GM18951 (cell line): ENCODE data around the gene CNBD2.
"Not testable (repeated sequence)": the region's sequence is repeated elsewhere in the genome, so short reads cannot be mapped to it uniquely, and the experiment has no call there.

Experiments
- POLR2A ChIP-seq: IDR thresholded peaks from 4 replicates; pipeline ENCODE4 v1.6.1; 2011; ENCODE audit warnings: mild to moderate bottlenecking; ENCODE audit not compliant: insufficient read length, insufficient read depth; ENCODE audit errors: extremely low read depth
- in situ Hi-C: fragments of 300-500 bp; cut with MboI; formaldehyde crosslinking; loops from one replicate; pipeline ENCODE4 v1.12.0; 2022; ENCODE audit warnings: low sequenced_read_pairs, mixed read lengths, inconsistent platforms; ENCODE audit not compliant: unreplicated experiment

Gene CNBD2

GRCh38 chr20:35985806-35986205 is 17.4 kb downstream of the CNBD2 start:
- in situ Hi-C loops = no loop called here
- no peak for TF ChIP-seq POLR2A

GRCh38 chr20:35988910-35989463 is 20.6 kb downstream of the CNBD2 start:
- in situ Hi-C loops = no loop called here
- no peak for TF ChIP-seq POLR2A

DNA sequence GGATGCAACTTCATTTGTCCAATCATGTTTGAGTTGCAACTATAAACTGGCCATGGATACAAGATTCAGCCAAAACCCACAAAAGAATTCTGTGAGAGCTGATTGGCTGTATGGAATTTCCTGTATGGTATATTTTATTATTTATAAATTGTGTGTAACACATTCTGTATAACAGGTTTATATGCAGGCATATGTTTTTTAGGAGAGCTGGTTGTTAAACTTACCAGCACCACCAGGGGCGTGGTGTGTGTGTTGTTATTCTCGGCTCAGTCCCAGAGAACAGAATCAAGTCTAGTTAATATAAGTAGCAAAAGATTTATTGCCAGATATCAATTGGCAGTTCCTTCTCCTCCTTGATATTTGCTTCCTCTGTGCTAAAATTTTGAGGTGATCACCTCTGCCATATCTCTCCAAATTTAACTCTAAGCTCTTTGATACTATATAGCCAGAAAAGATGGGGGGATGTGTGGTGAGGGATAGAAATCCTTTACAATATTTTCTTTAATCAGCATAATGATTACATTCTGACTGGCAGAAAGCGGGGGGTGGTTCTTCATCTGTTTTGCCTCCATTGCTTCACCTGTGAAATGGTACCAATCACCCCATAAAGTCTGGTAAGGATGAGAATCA is 22.9 kb downstream of the CNBD2 start:
- TF ChIP-seq POLR2A = no peak
- in situ Hi-C loops = no loop called here

DNA sequence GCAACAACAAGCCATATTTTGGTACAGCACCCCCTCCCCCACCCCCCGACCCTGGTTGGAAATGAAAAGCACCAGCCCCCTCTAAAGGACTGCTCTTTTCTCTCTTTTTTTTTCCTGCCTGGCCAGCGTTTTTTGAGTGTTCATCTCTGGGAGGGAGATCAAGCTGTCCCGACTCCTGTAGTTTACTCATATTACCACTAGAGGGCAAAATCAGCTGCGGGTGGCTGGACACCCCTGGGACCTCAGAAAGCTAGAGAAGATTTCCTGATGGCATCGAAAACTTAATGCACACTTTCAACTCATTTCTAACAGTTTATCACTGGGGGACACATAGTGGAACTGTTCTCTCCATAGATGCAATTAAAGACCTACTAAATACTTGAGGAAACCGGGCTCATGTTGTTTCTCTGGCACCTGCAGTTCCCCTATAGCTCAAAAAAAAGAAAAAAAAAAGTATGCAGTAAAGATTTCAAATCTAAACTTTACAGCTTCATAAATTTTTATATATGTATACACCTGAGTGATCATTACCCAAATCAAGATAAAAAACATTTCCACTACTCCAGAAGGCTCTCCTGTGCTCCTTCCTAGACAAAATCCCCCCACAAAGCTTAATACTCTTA is 24.4 kb downstream of the CNBD2 start:
- TF ChIP-seq POLR2A = no peak
- in situ Hi-C loops = no loop called here

- TF ChIP-seq POLR2A = no peak
- in situ Hi-C loops = loop anchor here (5.0 kb wide), 1 partner anchor 142 kb away; no protein-coding TSS in a partner anchor
Measured at GRCh38 chr20:35994994-35995453, 26.6 kb downstream of the CNBD2 start.

DNA sequence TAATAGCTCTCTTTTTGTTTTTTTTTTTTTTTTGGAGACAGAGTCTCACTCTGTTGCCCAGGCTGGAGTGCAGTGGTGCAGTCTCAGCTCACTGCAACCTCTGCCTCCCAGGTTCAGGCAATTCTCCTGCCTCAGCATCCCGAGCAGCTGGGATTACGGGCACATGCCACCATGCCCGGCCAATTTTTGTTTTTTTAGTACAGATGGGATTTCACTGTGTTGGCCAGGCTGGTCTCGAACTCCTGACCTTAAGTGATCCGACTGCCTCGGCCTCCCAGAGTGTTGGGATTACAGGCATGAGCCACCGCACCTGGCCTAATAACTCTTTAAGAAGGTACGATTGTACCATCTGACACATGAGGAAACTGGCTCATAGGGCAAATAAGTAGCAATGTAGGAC is 28.1 kb downstream of the CNBD2 start:
- in situ Hi-C loops = loop anchor here (5.0 kb wide), 1 partner anchor 141 kb away; no protein-coding TSS in a partner anchor

- in situ Hi-C loops = not testable (repeated sequence)
Measured at GRCh38 chr20:36001331-36001730, 32.9 kb downstream of the CNBD2 start.

- no peak for TF ChIP-seq POLR2A
- in situ Hi-C loops = no loop called here
Measured at GRCh38 chr20:36002855-36003254, 34.5 kb downstream of the CNBD2 start.

- in situ Hi-C loops = no loop called here
- no peak for TF ChIP-seq POLR2A
Measured at GRCh38 chr20:36004045-36004444, 35.7 kb downstream of the CNBD2 start.

DNA sequence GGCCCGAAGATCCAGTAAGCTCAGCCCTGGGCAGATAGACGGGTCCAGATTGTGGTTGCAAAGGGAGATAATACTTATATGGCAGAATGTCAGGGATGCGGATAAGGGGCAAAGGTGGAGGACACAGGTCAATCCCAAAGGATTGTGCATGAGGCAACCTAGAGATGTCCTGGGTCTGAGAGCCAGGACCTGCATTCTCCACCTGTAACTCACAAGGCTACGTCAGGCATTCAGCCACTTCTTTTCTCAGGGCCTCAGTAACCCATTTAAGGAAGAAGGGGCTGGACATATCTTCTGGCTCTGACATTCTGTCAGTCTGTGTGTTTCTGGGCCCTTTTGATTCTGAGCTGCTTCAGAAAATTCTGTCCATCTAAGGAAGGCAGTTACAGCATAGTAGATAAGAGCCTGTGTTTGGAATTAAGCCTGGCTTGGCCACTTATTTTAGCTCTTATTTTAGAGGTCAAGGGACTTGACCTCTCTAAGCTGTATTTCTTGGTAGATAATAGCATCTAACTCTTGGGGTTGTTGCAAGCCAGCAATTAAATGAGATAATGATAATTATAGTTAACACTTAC is 40.2 kb downstream of the CNBD2 start:
- no peak for TF ChIP-seq POLR2A
- in situ Hi-C loops = no loop called here

DNA sequence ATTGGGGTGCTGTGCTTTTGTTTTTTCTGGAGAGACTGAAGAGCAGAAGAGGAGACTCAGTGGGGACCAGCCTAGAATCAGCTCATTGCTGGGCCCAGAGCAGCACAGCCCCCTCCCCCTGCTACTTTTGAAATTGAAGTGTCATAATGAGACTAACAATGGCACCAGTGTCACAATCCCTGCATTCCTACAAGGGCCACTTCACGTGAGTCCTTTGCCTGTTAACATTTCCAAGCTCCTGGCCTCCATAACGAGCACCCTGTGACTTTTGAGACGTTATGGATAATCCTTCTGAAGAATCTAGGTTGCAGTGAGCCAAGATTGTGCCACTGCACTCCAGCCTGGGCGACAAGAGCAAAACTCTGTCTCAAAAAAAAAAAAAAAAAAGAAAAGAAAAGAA is 41.7 kb downstream of the CNBD2 start:
- in situ Hi-C loops = no loop called here
- no peak for TF ChIP-seq POLR2A

DNA sequence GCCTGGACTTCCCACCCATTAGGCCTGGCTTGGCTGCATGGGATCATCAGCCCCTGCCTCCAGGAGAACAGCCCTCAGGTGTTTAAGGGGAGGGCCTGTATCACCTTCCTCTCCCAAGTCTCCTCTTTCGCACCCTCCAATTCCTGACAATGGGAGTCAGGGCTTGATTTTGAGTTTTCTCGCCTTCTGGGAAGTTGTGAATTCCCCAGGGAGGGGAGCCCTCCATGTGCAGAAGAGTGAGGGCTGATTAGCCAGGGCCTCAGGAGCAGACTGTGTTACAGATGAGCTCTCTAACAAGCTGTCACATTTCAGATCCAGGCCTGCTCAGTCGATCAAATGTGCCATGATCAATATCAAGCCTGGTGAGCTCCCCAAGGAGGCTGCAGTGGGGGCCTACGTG is 42.4 kb downstream of the CNBD2 start:
- no peak for TF ChIP-seq POLR2A
- in situ Hi-C loops = no loop called here

- in situ Hi-C loops = no loop called here
- TF ChIP-seq POLR2A = no peak
Measured at GRCh38 chr20:36015806-36016403, 47.5 kb downstream of the CNBD2 start.
